Bronchial epithelial cell (primary cell): ENCODE results near the gene KCND3. TPM values are rescaled to one million over a fixed set of nuclear protein-coding genes. Genes with fewer than 3 reads are reported as not detected.
"Not testable (repeated sequence)": the region's sequence is repeated elsewhere in the genome, so short reads cannot be mapped to it uniquely, and the experiment has no call there.

Source experiments
- DNase-seq: peaks from one replicate; pipeline ENCODE4 v3.0.0-alpha.2; 2010; ENCODE audit warnings: low read depth
- FAIRE-seq: peaks from 2 replicates; lab custom pipeline; 2011; peaks lifted over from hg19 to GRCh38; lab: Jason Lieb, UNC
- H3K27me3 ChIP-seq: 2 replicates; pipeline ENCODE4 v1.5.1; 2011; ENCODE audit warnings: low read length; ENCODE audit not compliant: control insufficient read depth, insufficient read depth
- H3K36me3 ChIP-seq: 2 replicates; pipeline ENCODE4 v1.5.1; 2011; ENCODE audit warnings: low read length; ENCODE audit not compliant: control insufficient read depth, insufficient read depth
- H3K4me3 ChIP-seq: 2 replicates; pipeline ENCODE4 v1.5.1; 2011; ENCODE audit warnings: mild to moderate bottlenecking, low read depth, low read length, control low read depth
- CTCF ChIP-seq: IDR thresholded peaks from 2 replicates; pipeline ENCODE4 v1.5.1; 2011; ENCODE audit warnings: mild to moderate bottlenecking, moderate library complexity, low read length, control low read depth, inconsistent platforms; ENCODE audit not compliant: insufficient read depth, severe bottlenecking
- total RNA-seq: library from RNA; depleted of rRNA; stranded (reverse); fragments of >200 nt; gene quantifications from 2 replicates; pipeline ENCODE4 v1.2.1, GENCODE V29; 2014

KCND3 gene
- total RNA-seq, 1 donor from 2014 or later: under 0.01 TPM

- H3K36me3 ChIP-seq: no peaks in the 10 kb centered on the region
- FAIRE-seq (no peak), DNase-seq (no peak)
- TF ChIP-seq CTCF: no peak
- peaks cover 2% of the 10 kb centered on the region for H3K27me3 ChIP-seq
- no peak overlapping the region for H3K4me3 ChIP-seq
Measured at GRCh38 chr1:111803951-111804350, 185.5 kb downstream of the KCND3 start.

- Histone ChIP-seq H3K4me3 (no peak overlapping the region), H3K36me3 (no peaks in the 10 kb centered on the region), H3K27me3 (peaks cover 2% of the 10 kb centered on the region)
- no peak for FAIRE-seq
- no peak for DNase-seq
- TF ChIP-seq CTCF: no peak
Measured at GRCh38 chr1:111802984-111803383, 186.5 kb downstream of the KCND3 start.

GRCh38 chr1:111802110-111802509 lies 187.4 kb downstream of the KCND3 start:
- Histone ChIP-seq H3K27me3 (peaks cover 2% of the 10 kb centered on the region), H3K4me3 (no peak overlapping the region), H3K36me3 (no peaks in the 10 kb centered on the region)
- no peak for TF ChIP-seq CTCF
- FAIRE-seq: no peak
- DNase-seq: no peak

- H3K27me3 ChIP-seq: peaks cover 2% of the 10 kb centered on the region
- no peak for FAIRE-seq
- H3K4me3 ChIP-seq: no peak overlapping the region
- no peak for DNase-seq
- no peaks in the 10 kb centered on the region for H3K36me3 ChIP-seq
- peak; percentile 14 for TF ChIP-seq CTCF
Measured at GRCh38 chr1:111801071-111801850, 188.2 kb downstream of the KCND3 start.

- H3K4me3 ChIP-seq, DNase-seq, FAIRE-seq, H3K27me3 ChIP-seq, H3K36me3 ChIP-seq: not testable (repeated sequence)
Measured at GRCh38 chr1:111799722-111800121, 189.7 kb downstream of the KCND3 start.

- no peak overlapping the region for H3K4me3 ChIP-seq
- no peaks in the 10 kb centered on the region for H3K27me3 ChIP-seq
- DNase-seq: no peak
- H3K36me3 ChIP-seq: no peaks in the 10 kb centered on the region
- no peak for TF ChIP-seq CTCF
- no peak for FAIRE-seq
Measured at GRCh38 chr1:111798580-111798979, 190.9 kb downstream of the KCND3 start.
